Thymus (tissue), 11 donors: ENCODE results near the gene ACTMAP. TPM values are rescaled to one million over a fixed set of nuclear protein-coding genes. Genes with fewer than 3 reads are reported as not detected.

Source experiments
- DNase-seq, 9 donors: peaks; one replicate each; pipeline ENCODE4 v3.0.0-alpha.2; 2013; ENCODE audit warnings: low spot score in 9 of 9, low read depth in 6 of 9, missing footprints in 1 of 9
- H3K27ac ChIP-seq, 2 donors: one replicate each; pipeline ENCODE4 v1.5.1; 2013; ENCODE audit warnings: control low read depth in 1 of 2, low read depth in 1 of 2, low read length in 1 of 2, mild to moderate bottlenecking in 1 of 2, moderate library complexity in 1 of 2
- H3K27me3 ChIP-seq, 2 donors: one replicate each; pipeline ENCODE4 v1.5.1; 2013; ENCODE audit warnings: low read length in 1 of 2; ENCODE audit not compliant: control insufficient read depth in 2 of 2, insufficient read depth in 1 of 2
- H3K36me3 ChIP-seq, 2 donors: one replicate each; pipeline ENCODE4 v1.5.1; 2013; ENCODE audit warnings: low read length in 1 of 2, mild to moderate bottlenecking in 1 of 2, moderate library complexity in 1 of 2; ENCODE audit not compliant: control insufficient read depth in 2 of 2, insufficient read depth in 2 of 2
- H3K4me1 ChIP-seq, 2 donors: one replicate each; pipeline ENCODE4 v1.5.1; 2013; ENCODE audit warnings: low read length in 2 of 2; ENCODE audit not compliant: control insufficient read depth in 2 of 2, insufficient read depth in 2 of 2
- H3K4me3 ChIP-seq, 2 donors: one replicate each; pipeline ENCODE4 v1.5.1; 2013; ENCODE audit warnings: low read length in 2 of 2, control low read depth in 1 of 2, mild to moderate bottlenecking in 1 of 2
- H3K9me3 ChIP-seq, 2 donors: one replicate each; pipeline ENCODE4 v1.5.1; 2013; ENCODE audit warnings: low read length in 1 of 2, mild to moderate bottlenecking in 1 of 2; ENCODE audit not compliant: control insufficient read depth in 2 of 2, insufficient read depth in 1 of 2
- WGBS: extraction: QIAGEN DNeasy Blood & Tissue Kit; methylation state at CpG from one replicate; pipeline ENCODE4 v1.1.7; 2013; 5-methylcytosine and 5-hydroxymethylcytosine counted together
- polyA plus RNA-seq: library from polyadenylated mRNA; stranded (reverse); fragments of 200-250 nt; gene quantifications from one replicate; pipeline ENCODE4 v1.2.3, GENCODE V29; 2013
- total RNA-seq: library from RNA; stranded (reverse); fragments of 120-200 nt; gene quantifications from one replicate; pipeline ENCODE4 v1.2.4, GENCODE V29; 2013
- donor health status: healthy.

Gene ACTMAP
- total and polyA plus RNA-seq, 2 donors: 1.1 to 7.4 TPM

GRCh38 chr19:40705950-40706619 lies 44.2 kb downstream of the ACTMAP start:
- H3K27ac ChIP-seq: no peak overlapping the region
- H3K9me3 ChIP-seq: no peaks in the 10 kb centered on the region
- H3K36me3 ChIP-seq: peaks cover 61 to 69% of the 10 kb centered on the region in 2 donors
- no peak for DNase-seq
- WGBS: 97% methylated on average over 7 of the region's 7 CpGs
- no peak overlapping the region for H3K4me3 ChIP-seq
- no peaks in the 10 kb centered on the region for H3K27me3 ChIP-seq
- H3K4me1 ChIP-seq: no peaks in the 10 kb centered on the region

- no peak for DNase-seq
- H3K4me3 ChIP-seq: no peak overlapping the region
- no peaks in the 10 kb centered on the region for H3K27me3 ChIP-seq
- no peaks in the 10 kb centered on the region for H3K9me3 ChIP-seq
- no peaks in the 10 kb centered on the region for H3K4me1 ChIP-seq
- H3K36me3 ChIP-seq: peaks cover 64 to 73% of the 10 kb centered on the region in 2 donors
- 97% methylated on average over 9 of the region's 9 CpGs for WGBS
- no peak overlapping the region for H3K27ac ChIP-seq
Measured at GRCh38 chr19:40705362-40705651, 45.0 kb downstream of the ACTMAP start.

- Histone ChIP-seq H3K27ac (no peak overlapping the region), H3K9me3 (no peaks in the 10 kb centered on the region), H3K27me3 (no peaks in the 10 kb centered on the region), H3K36me3 (peaks cover 66 to 70% of the 10 kb centered on the region in 2 donors), H3K4me1 (no peaks in the 10 kb centered on the region), H3K4me3 (no peak overlapping the region)
- 95% methylated on average over 18 of the region's 18 CpGs for WGBS
- DNase-seq: no peak
Measured at GRCh38 chr19:40704491-40705361, 45.6 kb downstream of the ACTMAP start.

GRCh38 chr19:40703029-40703755 lies 47.1 kb downstream of the ACTMAP start:
- Histone ChIP-seq H3K27ac (no peak overlapping the region), H3K4me1 (no peaks in the 10 kb centered on the region), H3K4me3 (no peak overlapping the region), H3K36me3 (peaks cover 61 to 65% of the 10 kb centered on the region in 2 donors), H3K27me3 (no peaks in the 10 kb centered on the region), H3K9me3 (no peaks in the 10 kb centered on the region)
- WGBS: 97% methylated on average over 24 of the region's 24 CpGs
- DNase-seq: no peak

GRCh38 chr19:40702337-40703012 lies 47.8 kb downstream of the ACTMAP start:
- no peak for DNase-seq
- Histone ChIP-seq H3K4me1 (no peaks in the 10 kb centered on the region), H3K9me3 (no peaks in the 10 kb centered on the region), H3K27me3 (no peaks in the 10 kb centered on the region), H3K36me3 (peaks cover 59 to 61% of the 10 kb centered on the region in 2 donors), H3K27ac (no peak overlapping the region), H3K4me3 (no peak overlapping the region)
- WGBS: 94% methylated on average over 18 of the region's 18 CpGs

- Histone ChIP-seq H3K9me3 (no peaks in the 10 kb centered on the region), H3K4me1 (no peaks in the 10 kb centered on the region), H3K27me3 (no peaks in the 10 kb centered on the region), H3K4me3 (no peak overlapping the region), H3K36me3 (peaks cover 60 to 61% of the 10 kb centered on the region in 2 donors), H3K27ac (no peak overlapping the region)
- WGBS: over 99% methylated on average over 6 of the region's 6 CpGs
- DNase-seq: no peak
Measured at GRCh38 chr19:40701758-40702157, 48.5 kb downstream of the ACTMAP start.

GRCh38 chr19:40700083-40700482 lies 50.2 kb downstream of the ACTMAP start:
- peaks cover 57 to 61% of the 10 kb centered on the region in 2 donors for H3K36me3 ChIP-seq
- H3K9me3 ChIP-seq: no peaks in the 10 kb centered on the region
- no peak for DNase-seq
- H3K27ac ChIP-seq: no peak overlapping the region
- H3K4me3 ChIP-seq: no peak overlapping the region
- no peaks in the 10 kb centered on the region for H3K27me3 ChIP-seq
- no peaks in the 10 kb centered on the region for H3K4me1 ChIP-seq
- 99% methylated on average over 9 of the region's 9 CpGs for WGBS

- peaks cover 35 to 46% of the 10 kb centered on the region in 2 donors for H3K36me3 ChIP-seq
- 96% methylated on average over 6 of the region's 6 CpGs for WGBS
- H3K9me3 ChIP-seq: no peaks in the 10 kb centered on the region
Measured at GRCh38 chr19:40697007-40697406, 53.3 kb downstream of the ACTMAP start.

More at GRCh38 chr19:40697007-40697406, 53.3 kb downstream of the ACTMAP start:
- Histone ChIP-seq H3K27me3 (no peaks in the 10 kb centered on the region), H3K4me1 (no peaks in the 10 kb centered on the region), H3K4me3 (no peak overlapping the region), H3K27ac (no peak overlapping the region)
- no peak for DNase-seq
